GM19240 (cell line): Measurements from ENCODE around the gene TPSB2.
"Not testable (repeated sequence)": the region's sequence is repeated elsewhere in the genome, so short reads cannot be mapped to it uniquely, and the experiment has no call there.

ENCODE experiments used
- DNase-seq: peaks from one replicate; pipeline ENCODE4 v3.0.0; 2011; ENCODE audit warnings: low spot score; ENCODE audit not compliant: insufficient read length

The TPSB2 gene

GRCh38 chr16:1261131-1261892 is 31.3 kb upstream of the TPSB2 start:
- no peak for DNase-seq

GRCh38 chr16:1260101-1260680 is 30.2 kb upstream of the TPSB2 start:
- no peak for DNase-seq

GRCh38 chr16:1259760-1260068 is 29.7 kb upstream of the TPSB2 start:
- no peak for DNase-seq

- no peak for DNase-seq
Measured at GRCh38 chr16:1258906-1259759, 29.1 kb upstream of the TPSB2 start.

- DNase-seq = no peak
Measured at GRCh38 chr16:1258225-1258600, 28.2 kb upstream of the TPSB2 start.

- no peak for DNase-seq
Measured at GRCh38 chr16:1257561-1258224, 27.7 kb upstream of the TPSB2 start.

- no peak for DNase-seq
Measured at GRCh38 chr16:1256874-1257322, 26.9 kb upstream of the TPSB2 start.

GRCh38 chr16:1256296-1256873 is 26.4 kb upstream of the TPSB2 start:
- DNase-seq = not testable (repeated sequence)

GRCh38 chr16:1255276-1256122 is 25.5 kb upstream of the TPSB2 start, which contains the start of gene TPSD1:
Gene TPSD1 (plus strand): TSS chr16:1256069. CDS start chr16:1256281, 212 bp downstream.
- not testable (repeated sequence) for DNase-seq

GRCh38 chr16:1254821-1255220 is 24.8 kb upstream of the TPSB2 start:
- not testable (repeated sequence) for DNase-seq

- DNase-seq = not testable (repeated sequence)
Measured at GRCh38 chr16:1253701-1254364, 23.8 kb upstream of the TPSB2 start.

GRCh38 chr16:1249031-1249755 is 19.2 kb upstream of the TPSB2 start:
- DNase-seq = not testable (repeated sequence)

- DNase-seq = not testable (repeated sequence)
Measured at GRCh38 chr16:1247903-1248537, 18.0 kb upstream of the TPSB2 start.

- DNase-seq = no peak
Measured at GRCh38 chr16:1245452-1246020, 15.6 kb upstream of the TPSB2 start.

- DNase-seq = no peak
Measured at GRCh38 chr16:1244881-1245280, 14.9 kb upstream of the TPSB2 start.

- not testable (repeated sequence) for DNase-seq
Measured at GRCh38 chr16:1243907-1244850, 14.2 kb upstream of the TPSB2 start.

- DNase-seq = not testable (repeated sequence)
Measured at GRCh38 chr16:1243363-1243762, 13.4 kb upstream of the TPSB2 start.
